GM12872 (cell line): ENCODE data around the gene WDR41.

Source experiments
- TF ChIP-seq, protein P1 (sequence below): IDR thresholded peaks from 3 replicates; pipeline ENCODE4 v1.5.1; 2011; ENCODE audit warnings: low read depth, mild to moderate bottlenecking, low read length, moderate library complexity; ENCODE audit not compliant: insufficient read depth

The WDR41 gene

DNA sequence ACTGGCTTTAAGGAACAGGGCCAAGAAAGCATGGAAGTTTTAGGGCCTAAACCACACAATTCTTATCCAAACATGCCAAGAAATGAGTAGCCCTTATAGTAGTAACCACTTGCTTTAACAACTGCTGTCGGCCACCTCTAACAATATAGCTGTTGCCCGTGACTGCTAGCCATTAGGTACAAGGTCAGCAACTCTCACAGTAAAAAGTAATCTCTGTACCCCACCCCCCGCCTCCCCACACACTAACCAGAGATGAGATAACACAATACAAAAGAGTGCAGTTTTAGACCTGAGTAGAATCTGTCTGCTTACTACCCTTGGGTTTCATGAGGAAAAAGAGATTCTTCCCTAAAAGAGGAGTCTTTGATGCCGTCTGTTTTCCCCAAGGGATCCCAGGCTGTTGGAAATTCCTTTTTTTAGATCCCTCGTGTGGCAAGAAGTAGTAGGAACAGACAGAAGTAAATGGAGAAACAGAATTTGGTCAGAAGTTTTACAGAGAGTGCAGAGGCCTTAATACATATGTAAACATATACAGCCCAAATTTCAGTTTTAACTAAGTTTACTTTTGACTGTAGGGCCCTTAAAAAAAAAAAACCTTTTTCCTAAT lies 94.3 kb downstream of the WDR41 start:
- TF ChIP-seq, protein P1, sequence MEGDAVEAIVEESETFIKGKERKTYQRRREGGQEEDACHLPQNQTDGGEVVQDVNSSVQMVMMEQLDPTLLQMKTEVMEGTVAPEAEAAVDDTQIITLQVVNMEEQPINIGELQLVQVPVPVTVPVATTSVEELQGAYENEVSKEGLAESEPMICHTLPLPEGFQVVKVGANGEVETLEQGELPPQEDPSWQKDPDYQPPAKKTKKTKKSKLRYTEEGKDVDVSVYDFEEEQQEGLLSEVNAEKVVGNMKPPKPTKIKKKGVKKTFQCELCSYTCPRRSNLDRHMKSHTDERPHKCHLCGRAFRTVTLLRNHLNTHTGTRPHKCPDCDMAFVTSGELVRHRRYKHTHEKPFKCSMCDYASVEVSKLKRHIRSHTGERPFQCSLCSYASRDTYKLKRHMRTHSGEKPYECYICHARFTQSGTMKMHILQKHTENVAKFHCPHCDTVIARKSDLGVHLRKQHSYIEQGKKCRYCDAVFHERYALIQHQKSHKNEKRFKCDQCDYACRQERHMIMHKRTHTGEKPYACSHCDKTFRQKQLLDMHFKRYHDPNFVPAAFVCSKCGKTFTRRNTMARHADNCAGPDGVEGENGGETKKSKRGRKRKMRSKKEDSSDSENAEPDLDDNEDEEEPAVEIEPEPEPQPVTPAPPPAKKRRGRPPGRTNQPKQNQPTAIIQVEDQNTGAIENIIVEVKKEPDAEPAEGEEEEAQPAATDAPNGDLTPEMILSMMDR: no peak

DNA sequence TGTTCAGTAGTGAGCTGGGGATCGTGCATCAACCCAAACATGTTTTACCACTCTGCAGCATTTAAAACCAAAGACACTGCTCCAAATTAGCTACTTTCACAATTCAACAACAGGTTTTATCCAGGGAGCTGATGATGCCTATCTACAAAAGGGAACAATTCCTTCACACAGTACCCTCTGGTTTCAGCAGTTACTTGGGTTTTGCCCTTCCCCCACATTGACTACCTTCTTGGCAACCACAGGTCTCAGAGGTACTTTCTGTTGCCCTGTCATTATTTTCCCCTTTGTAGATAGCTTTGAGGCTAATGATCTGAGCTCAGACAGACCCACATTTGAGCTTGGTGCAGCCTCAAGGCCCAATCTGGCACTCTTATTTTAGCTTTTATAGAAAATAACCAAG lies 96.1 kb downstream of the WDR41 start:
- TF ChIP-seq, protein P1: no peak

DNA sequence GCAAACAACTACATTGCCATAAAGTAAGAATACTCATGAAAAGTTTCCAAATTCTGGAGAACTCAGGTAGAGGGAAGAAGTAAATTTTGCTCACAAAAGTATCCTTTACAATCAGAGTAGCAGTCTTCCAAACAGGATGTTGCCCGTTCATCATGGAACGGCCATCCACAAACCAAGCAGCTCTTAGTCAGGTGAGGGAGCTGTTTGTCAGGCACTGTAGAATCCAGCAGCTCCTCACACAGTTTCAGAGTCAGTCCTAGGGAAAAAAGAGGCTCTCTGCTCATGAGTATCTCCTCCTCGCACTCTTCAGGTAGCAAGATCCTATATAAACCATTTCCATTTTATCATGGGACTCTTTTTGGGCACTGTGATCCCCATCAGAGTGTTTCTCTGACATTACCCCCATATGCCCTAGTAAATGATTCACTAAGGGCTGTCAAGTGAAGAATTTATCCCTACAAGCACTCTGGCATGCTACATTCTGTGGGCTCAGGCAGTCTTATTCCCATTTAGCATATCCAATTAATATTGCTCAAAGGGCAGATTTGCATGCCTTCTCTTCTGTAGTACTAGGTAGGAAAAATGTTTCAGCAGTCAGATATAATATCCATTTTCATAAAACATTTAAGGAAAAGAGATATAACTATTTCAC lies 97.9 kb downstream of the WDR41 start:
- TF ChIP-seq, protein P1: no peak

DNA sequence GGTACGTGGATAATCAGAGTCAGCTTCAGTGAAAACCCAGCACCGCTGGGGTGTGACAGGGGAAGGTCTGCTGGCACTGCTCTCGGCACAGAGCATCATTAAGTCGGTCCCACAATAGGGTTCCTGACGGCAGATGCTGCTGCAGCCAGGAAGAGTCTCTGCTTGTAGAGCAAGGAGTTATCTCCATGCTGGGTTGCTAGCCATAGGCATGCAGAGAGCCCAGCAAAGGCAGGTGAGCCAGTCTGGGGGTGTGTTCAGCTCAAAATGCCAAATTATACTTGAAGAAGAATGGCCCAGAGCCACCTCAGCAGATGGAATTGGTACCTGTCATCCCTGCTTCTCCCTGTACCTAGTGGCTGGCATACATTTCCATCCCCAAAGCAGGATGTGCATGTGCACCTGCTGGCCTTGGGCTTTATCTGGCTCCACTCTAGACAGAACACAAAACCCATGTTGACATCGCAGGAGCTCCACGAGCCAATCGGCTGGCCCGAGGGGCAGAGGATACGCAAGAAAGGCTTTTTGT lies 100.8 kb downstream of the WDR41 start:
- TF ChIP-seq, protein P1: no peak

DNA sequence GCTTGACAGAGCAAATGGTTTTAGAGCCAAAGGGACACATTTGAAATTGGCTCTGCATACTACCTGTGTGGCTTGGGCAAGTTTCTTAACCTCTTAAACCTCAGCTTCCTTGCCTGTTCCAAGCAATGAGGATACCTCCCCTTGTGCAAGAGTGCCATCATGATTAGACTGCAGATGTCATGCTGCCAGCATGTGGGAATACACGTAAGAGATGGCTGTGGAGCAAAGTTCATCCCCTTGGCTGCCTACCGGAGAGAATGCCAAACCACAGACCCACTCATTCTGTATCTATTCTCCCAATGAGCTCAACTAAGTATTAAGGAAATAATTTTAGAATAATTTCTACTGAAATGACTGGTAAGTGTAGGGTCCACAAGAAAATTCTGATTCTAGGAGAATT lies 101.3 kb downstream of the WDR41 start:
- TF ChIP-seq, protein P1: no peak

DNA sequence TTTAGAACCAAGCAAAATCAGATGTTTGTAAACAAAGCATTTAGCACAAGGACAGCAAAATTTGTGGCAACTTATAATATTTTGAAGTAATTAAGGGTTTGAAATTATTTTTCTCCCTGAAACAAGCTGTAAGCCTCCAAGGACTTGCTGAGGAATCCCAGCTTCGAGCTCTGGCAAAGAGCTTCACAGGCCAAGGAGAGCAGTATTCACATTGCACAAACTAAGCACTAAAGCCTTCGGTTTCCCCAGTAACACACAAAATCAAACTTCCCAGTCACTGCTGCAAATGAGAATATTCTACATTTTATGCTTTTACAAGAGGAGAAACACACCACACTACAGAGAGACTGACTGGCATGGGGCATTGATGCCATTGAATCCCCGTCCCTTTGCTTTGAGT lies 101.9 kb downstream of the WDR41 start:
- TF ChIP-seq, protein P1: no peak

DNA sequence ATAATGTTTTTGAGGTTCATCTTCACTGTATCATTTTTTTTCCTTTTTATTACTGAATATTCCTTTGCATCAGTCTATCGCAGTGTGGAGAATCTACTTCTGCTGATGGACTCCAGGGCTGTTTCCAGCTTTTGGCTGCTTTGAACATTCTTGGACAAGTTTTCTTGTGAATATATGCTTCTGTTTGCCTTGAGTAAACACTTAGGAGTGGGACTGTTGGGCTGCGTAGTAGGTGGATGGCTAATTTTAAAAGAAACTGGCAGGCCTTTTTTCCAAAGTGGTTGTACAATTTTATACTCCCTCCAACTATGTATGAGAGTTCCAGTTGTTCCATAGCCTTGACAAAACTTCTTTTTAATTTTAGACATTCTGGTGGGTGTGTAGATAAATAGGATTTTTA lies 102.4 kb downstream of the WDR41 start:
- TF ChIP-seq, protein P1: no peak
